SU-DHL-6 (cell line): ENCODE results near the gene C16orf95.

ENCODE experiments used
- EZH2phosphoT487 ChIP-seq: fragments of 200-600 bp; sonication (generic), shearing (Covaris generic); conservative IDR thresholded peaks from 2 replicates; pipeline ENCODE4 v1.6.1; 2018; ENCODE audit warnings: mild to moderate bottlenecking, antibody characterized with exemption, low read length, moderate library complexity, mixed read lengths
- TF ChIP-seq, protein P1 (sequence below): fragments of 200-600 bp; sonication (generic); IDR thresholded peaks from one replicate; pipeline ENCODE4 v1.5.1; 2017; ENCODE audit warnings: antibody characterized with exemption, mild to moderate bottlenecking, low read length, moderate library complexity; ENCODE audit not compliant: insufficient read depth, poor library complexity, severe bottlenecking

DNA sequence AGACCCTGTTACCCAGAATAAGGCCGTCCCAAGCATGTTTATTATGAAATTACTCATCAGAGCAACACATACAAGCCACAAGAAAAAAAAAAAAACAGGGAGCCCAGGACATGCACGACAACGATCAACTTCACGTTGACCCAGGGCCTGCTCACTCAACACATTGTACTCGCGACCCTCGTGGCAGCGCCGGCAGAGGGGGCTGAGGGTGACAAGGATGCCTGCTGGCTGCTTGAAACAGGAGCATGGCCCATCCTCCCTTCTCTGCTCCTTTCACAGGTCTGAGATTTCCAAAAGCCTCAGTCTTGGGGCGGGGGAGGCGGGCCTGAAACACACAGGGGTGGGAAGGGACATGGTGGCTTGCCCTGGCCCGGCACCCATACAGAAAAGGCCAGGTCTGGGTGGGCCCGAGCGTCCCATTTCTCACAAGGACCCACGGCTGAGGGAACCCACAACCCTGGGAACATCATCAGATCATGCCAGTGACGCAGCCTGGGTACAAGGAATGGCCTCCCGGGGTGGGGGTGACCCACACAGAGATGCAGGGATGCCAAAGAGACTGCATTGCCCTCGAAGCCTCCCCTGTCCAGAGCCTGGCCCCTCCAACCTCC is 21.1 kb upstream of the C16orf95 start:
- TF ChIP-seq, protein P1, sequence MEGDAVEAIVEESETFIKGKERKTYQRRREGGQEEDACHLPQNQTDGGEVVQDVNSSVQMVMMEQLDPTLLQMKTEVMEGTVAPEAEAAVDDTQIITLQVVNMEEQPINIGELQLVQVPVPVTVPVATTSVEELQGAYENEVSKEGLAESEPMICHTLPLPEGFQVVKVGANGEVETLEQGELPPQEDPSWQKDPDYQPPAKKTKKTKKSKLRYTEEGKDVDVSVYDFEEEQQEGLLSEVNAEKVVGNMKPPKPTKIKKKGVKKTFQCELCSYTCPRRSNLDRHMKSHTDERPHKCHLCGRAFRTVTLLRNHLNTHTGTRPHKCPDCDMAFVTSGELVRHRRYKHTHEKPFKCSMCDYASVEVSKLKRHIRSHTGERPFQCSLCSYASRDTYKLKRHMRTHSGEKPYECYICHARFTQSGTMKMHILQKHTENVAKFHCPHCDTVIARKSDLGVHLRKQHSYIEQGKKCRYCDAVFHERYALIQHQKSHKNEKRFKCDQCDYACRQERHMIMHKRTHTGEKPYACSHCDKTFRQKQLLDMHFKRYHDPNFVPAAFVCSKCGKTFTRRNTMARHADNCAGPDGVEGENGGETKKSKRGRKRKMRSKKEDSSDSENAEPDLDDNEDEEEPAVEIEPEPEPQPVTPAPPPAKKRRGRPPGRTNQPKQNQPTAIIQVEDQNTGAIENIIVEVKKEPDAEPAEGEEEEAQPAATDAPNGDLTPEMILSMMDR: no peak
- TF ChIP-seq EZH2phosphoT487: no peak
